ENCODE measurements around the gene NPEPPS. TPM values are rescaled to one million over a fixed set of nuclear protein-coding genes. Genes with fewer than 3 reads are reported as not detected.
"Not testable (repeated sequence)": the region's sequence is repeated elsewhere in the genome, so short reads cannot be mapped to it uniquely, and the experiment has no call there.

The NPEPPS gene
- 331 and 342 TPM in 2 replicates for total RNA-seq (2022)
- Bru-seq, nascent RNA = percentile 96 among the genes with signal in this experiment
- percentile 95 among the genes with signal in this experiment for BruChase-seq, experiment 1, labeled RNA remaining after a 6-hour chase
- percentile 94 among the genes with signal in this experiment for BruChase-seq, experiment 2, labeled RNA remaining after a 2-hour chase
- long read RNA-seq, full-length matches to known transcripts = 54 of 114 reads
- long read RNA-seq, partial matches to known transcripts = 16 of 114 reads
- long read RNA-seq, other reads (novel, unspliced or antisense) = 44 of 114 reads

DNA sequence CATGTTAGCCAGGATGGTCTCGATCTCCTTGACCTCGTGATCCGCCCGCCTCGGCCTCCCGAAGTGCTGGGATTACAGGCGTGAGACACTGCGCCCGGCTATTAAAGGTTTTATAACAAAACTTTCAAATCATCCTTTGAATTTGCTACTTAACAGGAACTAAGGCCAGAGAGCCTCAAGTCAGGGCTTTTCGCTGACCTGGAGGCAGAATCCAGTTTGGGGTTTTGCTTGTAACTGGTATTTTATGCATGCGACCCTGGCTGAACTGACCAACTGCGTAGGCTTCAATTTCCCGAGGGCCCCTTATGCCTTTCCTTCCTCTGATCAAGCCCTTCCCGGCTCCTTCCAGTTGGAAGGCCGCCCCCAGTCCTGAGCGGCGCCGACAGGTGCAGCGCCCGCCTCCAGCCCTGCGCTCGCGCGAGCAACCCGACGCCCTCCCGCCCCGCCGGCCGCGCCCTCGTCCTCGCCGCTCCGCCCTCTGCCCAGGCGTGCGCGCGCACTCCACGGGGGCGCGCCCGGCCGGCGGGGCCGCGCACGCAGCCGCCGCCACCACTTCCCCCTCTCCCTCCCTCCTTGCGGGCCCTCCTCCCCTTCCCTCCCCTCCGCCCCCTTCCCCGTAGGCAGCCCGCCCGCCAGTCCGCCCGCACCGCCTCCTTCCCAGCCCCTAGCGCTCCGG is at the start of gene NPEPPS:
Gene NPEPPS, plus strand, starts transcription at position 552 of the 676 bp plus-strand sequence. CDS start 193 bp downstream, outside the sequence.
- Mint-ChIP-seq H3K4me3 (ENCODE audit: low read depth, unreplicated experiment) (peak within 1 kb of the TSS; percentile 94), H3K27ac (ENCODE audit: unreplicated experiment) (peak within 1 kb of the TSS; percentile 90), H3K36me3 (ENCODE audit: insufficient read depth, unreplicated experiment) (peaks cover 45% of the 10 kb centered on the region)
- intact Hi-C loops (cut with micrococcal nuclease; ENCODE audit: unreplicated experiment); H3K4me1 Mint-ChIP-seq (ENCODE audit: low read depth, unreplicated experiment); H3K9me3 Mint-ChIP-seq (ENCODE audit: low read depth, unreplicated experiment); H3K27me3 Mint-ChIP-seq (ENCODE audit: unreplicated experiment); CTCF ChIA-PET: not testable (repeated sequence)
- BruUV-seq (replicated peaks) = TSS peak; percentile 94
- peak; percentile 93 for DNase-seq

DNA sequence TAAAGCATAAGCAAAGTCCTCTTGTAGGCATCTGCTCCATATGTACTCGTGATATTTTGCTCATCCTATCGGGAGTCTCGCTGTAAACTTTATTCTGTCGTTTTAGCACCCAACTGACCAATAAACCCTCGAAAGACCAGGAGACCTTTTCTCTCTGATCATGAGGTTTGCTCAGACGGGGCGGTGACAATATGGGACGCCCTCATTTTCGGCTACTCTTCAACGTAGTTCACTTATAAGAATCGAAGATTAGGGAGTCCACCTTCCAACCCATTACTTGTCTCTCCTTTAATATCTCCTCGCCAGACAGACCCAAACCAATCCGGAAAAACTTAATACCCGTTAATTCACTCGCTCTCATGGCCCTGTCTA is 39.1 kb upstream of the NPEPPS start:
- Mint-ChIP-seq H3K36me3 (ENCODE audit: insufficient read depth, unreplicated experiment) (peaks cover 38% of the 10 kb centered on the region), H3K27ac (ENCODE audit: unreplicated experiment) (peak overlapping the region; percentile 94), H3K4me3 (ENCODE audit: low read depth, unreplicated experiment) (peak overlapping the region; percentile 80)
- CTCF ChIA-PET; DNase-seq; H3K9me3 Mint-ChIP-seq (ENCODE audit: low read depth, unreplicated experiment); intact Hi-C loops (cut with micrococcal nuclease; ENCODE audit: unreplicated experiment); H3K4me1 Mint-ChIP-seq (ENCODE audit: low read depth, unreplicated experiment); H3K27me3 Mint-ChIP-seq (ENCODE audit: unreplicated experiment): not testable (repeated sequence)
- TSS peak; percentile 84 for BruUV-seq (replicated peaks)

GRCh38 chr17:47499074-47499473 is 31.8 kb upstream of the NPEPPS start:
- H3K36me3 Mint-ChIP-seq (ENCODE audit: insufficient read depth, unreplicated experiment); H3K9me3 Mint-ChIP-seq (ENCODE audit: low read depth, unreplicated experiment); DNase-seq; H3K27me3 Mint-ChIP-seq (ENCODE audit: unreplicated experiment); BruUV-seq (replicated peaks); intact Hi-C loops (cut with micrococcal nuclease; ENCODE audit: unreplicated experiment); CTCF ChIA-PET; H3K27ac Mint-ChIP-seq (ENCODE audit: unreplicated experiment); H3K4me3 Mint-ChIP-seq (ENCODE audit: low read depth, unreplicated experiment): not testable (repeated sequence)
- H3K4me1 Mint-ChIP-seq (ENCODE audit: low read depth, unreplicated experiment) = peaks cover 19% of the 10 kb centered on the region

GRCh38 chr17:47499494-47499893 is 31.4 kb upstream of the NPEPPS start:
- intact Hi-C loops (cut with micrococcal nuclease; ENCODE audit: unreplicated experiment); DNase-seq; H3K4me3 Mint-ChIP-seq (ENCODE audit: low read depth, unreplicated experiment); H3K27me3 Mint-ChIP-seq (ENCODE audit: unreplicated experiment); H3K9me3 Mint-ChIP-seq (ENCODE audit: low read depth, unreplicated experiment); H3K27ac Mint-ChIP-seq (ENCODE audit: unreplicated experiment); BruUV-seq (replicated peaks); H3K36me3 Mint-ChIP-seq (ENCODE audit: insufficient read depth, unreplicated experiment): not testable (repeated sequence)
- CTCF ChIA-PET = interaction anchor here (1.4 to 1.5 kb wide), 2 partner anchors 115 to 117 kb away, joined by 5 to 7 read pairs; no protein-coding TSS in a partner anchor
- peaks cover 23% of the 10 kb centered on the region for H3K4me1 Mint-ChIP-seq (ENCODE audit: low read depth, unreplicated experiment)

- H3K4me1 Mint-ChIP-seq (ENCODE audit: low read depth, unreplicated experiment) = peaks cover 28% of the 10 kb centered on the region
- not testable (repeated sequence) for H3K36me3 Mint-ChIP-seq (ENCODE audit: insufficient read depth, unreplicated experiment); BruUV-seq (replicated peaks); H3K27ac Mint-ChIP-seq (ENCODE audit: unreplicated experiment); H3K9me3 Mint-ChIP-seq (ENCODE audit: low read depth, unreplicated experiment); H3K27me3 Mint-ChIP-seq (ENCODE audit: unreplicated experiment); H3K4me3 Mint-ChIP-seq (ENCODE audit: low read depth, unreplicated experiment)
- intact Hi-C loops (cut with micrococcal nuclease; ENCODE audit: unreplicated experiment) = loop anchor here (2.0 kb wide), 1 partner anchor 114 kb away; no protein-coding TSS in a partner anchor
- peak; percentile 61 for TF ChIP-seq CTCF (IDR thresholded peaks at IDR 0.05; ENCODE audit: unreplicated experiment)
- DNase-seq = peak; percentile 38
- CTCF ChIA-PET = interaction anchor here (0.6 to 1.5 kb wide), 8 partner anchors 31 to 396 kb away, joined by 3 to 7 read pairs (median 4); no protein-coding TSS in a partner anchor
These were observed 30.3 kb upstream of the NPEPPS start for GRCh38 chr17:47500620-47501019.

DNA sequence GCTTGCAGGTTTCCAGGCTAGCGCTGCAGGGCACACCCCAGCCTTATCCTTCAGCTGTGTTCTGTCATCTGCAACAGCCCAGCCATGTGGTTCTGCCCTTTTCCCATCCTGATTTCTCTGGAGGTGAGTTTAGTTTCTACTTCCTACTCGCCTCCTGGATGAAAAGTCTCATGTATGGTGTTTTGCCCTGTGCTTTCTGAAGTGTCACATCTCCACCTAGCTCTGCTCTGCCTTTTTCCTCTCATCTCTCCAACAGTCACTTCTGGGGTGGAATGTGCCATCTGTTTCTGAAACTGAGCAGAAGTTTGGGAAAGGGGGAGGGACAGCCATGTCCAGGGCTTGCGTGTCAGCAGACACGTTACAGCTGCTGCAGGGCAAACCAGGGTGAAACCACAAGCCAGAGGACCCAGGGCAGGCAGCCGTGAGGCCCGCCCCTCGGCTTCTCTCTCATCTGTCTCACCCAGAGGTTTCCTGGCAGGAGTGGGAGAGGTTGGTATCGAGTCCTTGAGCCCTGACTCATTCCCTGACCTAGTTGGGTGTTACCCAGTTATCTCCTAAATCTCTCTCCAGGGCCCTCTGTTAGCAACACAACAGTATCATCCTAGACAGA is 28.7 kb upstream of the NPEPPS start:
- H3K27me3 Mint-ChIP-seq (ENCODE audit: unreplicated experiment); BruUV-seq (replicated peaks): not testable (repeated sequence)
- H3K4me1 Mint-ChIP-seq (ENCODE audit: low read depth, unreplicated experiment) = peaks cover 28% of the 10 kb centered on the region

GRCh38 chr17:47502776-47503455 is 28.0 kb upstream of the NPEPPS start:
- CTCF ChIA-PET; H3K36me3 Mint-ChIP-seq (ENCODE audit: insufficient read depth, unreplicated experiment); H3K9me3 Mint-ChIP-seq (ENCODE audit: low read depth, unreplicated experiment); H3K27me3 Mint-ChIP-seq (ENCODE audit: unreplicated experiment); intact Hi-C loops (cut with micrococcal nuclease; ENCODE audit: unreplicated experiment); H3K4me3 Mint-ChIP-seq (ENCODE audit: low read depth, unreplicated experiment): not testable (repeated sequence)
- Mint-ChIP-seq H3K4me1 (ENCODE audit: low read depth, unreplicated experiment) (peaks cover 28% of the 10 kb centered on the region), H3K27ac (ENCODE audit: unreplicated experiment) (peak overlapping the region; percentile 82)
- DNase-seq = peak; percentile 58
- BruUV-seq (replicated peaks) = TSS peak; percentile 97

More for the DNA sequence above, 28.7 kb upstream of the NPEPPS start:
- Mint-ChIP-seq H3K27ac (ENCODE audit: unreplicated experiment) (peak overlapping the region; percentile 92), H3K4me3 (ENCODE audit: low read depth, unreplicated experiment) (peak overlapping the region; percentile 30)
- CTCF ChIA-PET = interaction anchor here (0.6 to 1.2 kb wide), 3 partner anchors 40 to 147 kb away, joined by 3 read pairs; partner anchors contain the start of gene KPNB1
- intact Hi-C loops (cut with micrococcal nuclease; ENCODE audit: unreplicated experiment); H3K9me3 Mint-ChIP-seq (ENCODE audit: low read depth, unreplicated experiment); H3K36me3 Mint-ChIP-seq (ENCODE audit: insufficient read depth, unreplicated experiment): not testable (repeated sequence)
- peak; percentile 72 for DNase-seq

DNA sequence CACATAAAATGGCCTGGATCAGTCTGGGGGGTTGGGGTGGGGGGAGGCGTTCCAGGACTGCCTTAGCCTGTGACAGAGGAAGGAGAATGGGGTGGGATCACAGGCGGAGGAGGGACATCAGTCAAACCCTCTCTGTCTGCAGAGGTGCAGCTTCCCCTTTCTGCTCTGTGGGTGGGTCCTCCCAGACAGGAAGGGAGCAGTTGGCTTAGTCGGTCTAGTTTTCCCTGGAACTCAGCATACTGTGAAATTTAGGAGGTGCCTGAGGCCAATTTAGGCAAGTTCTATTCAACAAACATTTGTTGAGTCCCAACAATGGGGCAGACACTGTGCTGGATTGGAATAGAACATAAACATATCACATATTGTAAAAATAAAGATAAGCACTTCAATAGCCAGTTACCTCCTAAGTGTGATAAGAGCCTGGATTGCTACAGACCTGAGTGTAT is 19.2 kb upstream of the NPEPPS start:
- H3K36me3 Mint-ChIP-seq (ENCODE audit: insufficient read depth, unreplicated experiment); intact Hi-C loops (cut with micrococcal nuclease; ENCODE audit: unreplicated experiment); BruUV-seq (replicated peaks); CTCF ChIA-PET; DNase-seq; H3K27me3 Mint-ChIP-seq (ENCODE audit: unreplicated experiment); H3K9me3 Mint-ChIP-seq (ENCODE audit: low read depth, unreplicated experiment): not testable (repeated sequence)
- Mint-ChIP-seq H3K27ac (ENCODE audit: unreplicated experiment) (peak overlapping the region; percentile 63), H3K4me3 (ENCODE audit: low read depth, unreplicated experiment) (peak overlapping the region; percentile 2), H3K4me1 (ENCODE audit: low read depth, unreplicated experiment) (peaks cover 26% of the 10 kb centered on the region)

All from Calu3 (cell line).